Measurements from ENCODE around the gene LCORL. TPM values are rescaled to one million over a fixed set of nuclear protein-coding genes. Genes with fewer than 3 reads are reported as not detected.

Gene LCORL
- total RNA-seq, 1 experiment from 2014 or later, result 15.5 TPM

- no peak overlapping the region for H2AK5ac ChIP-seq (ENCODE audit: insufficient read length, low read length)
- no peak overlapping the region for H3K27ac ChIP-seq (ENCODE audit: insufficient read length, low read depth, low read length)
- no peak overlapping the region for H2AFZ ChIP-seq (ENCODE audit: low read length)
- whole genome bisulfite sequencing (ENCODE audit: extremely low coverage, insufficient read length, low lambda C conversion rate), result no CpG with 5 or more reads among the region's 7 CpGs
- H4K91ac ChIP-seq (ENCODE audit: insufficient read length, low read depth, low read length), result no peak overlapping the region
- no peak for DNase-seq
- Mint-ChIP-seq H3K4me1 (peaks cover 35 to 39% of the 10 kb centered on the region in 2 experiments), H3K27ac (peak overlapping the region; percentile 42 to 99 (median 99); a peak in 5 of 7 replicates), H3K4me3 (peak overlapping the region; percentile 98 to 100), H3K9me3 (peaks cover 0 to 6% of the 10 kb centered on the region in 2 experiments; a peak in 1 of 5 replicates), H3K27me3 (ENCODE audit: low read depth) (no peaks in the 10 kb centered on the region), H3K36me3 (ENCODE audit: insufficient read depth in 1 of 3, low read depth in 3 of 3) (peaks cover 20 to 61% (median 25%) of the 10 kb centered on the region in 3 experiments; a peak in 6 of 7 replicates)
- H4K5ac ChIP-seq (ENCODE audit: insufficient read length, low read depth, low read length), result no peak overlapping the region
- no peak overlapping the region for H3K56ac ChIP-seq (ENCODE audit: insufficient read length, low read depth, low read length)
- H3K79me2 ChIP-seq (ENCODE audit: insufficient read depth, low read length), result peaks cover 38% of the 10 kb centered on the region; the same call in 1 of the 2 replicates
- peaks cover 5% of the 10 kb centered on the region for H3K79me1 ChIP-seq (ENCODE audit: insufficient read depth, low read depth, low read length, poor library complexity, severe bottlenecking)
- H3K4ac ChIP-seq (ENCODE audit: low read depth, low read length), result no peak overlapping the region
- no peak overlapping the region for H2BK20ac ChIP-seq (ENCODE audit: low read depth, low read length, poor library complexity, severe bottlenecking)
- H3K14ac ChIP-seq (ENCODE audit: insufficient read depth, low read length), result no peak overlapping the region
- H3K23me2 ChIP-seq (ENCODE audit: insufficient read length, low read depth, low read length, poor library complexity, severe bottlenecking), result peaks cover 3% of the 10 kb centered on the region
- H3K27me3 ChIP-seq (ENCODE audit: insufficient read depth, low read length), result no peaks in the 10 kb centered on the region
- H3T11ph ChIP-seq (ENCODE audit: low read length), result no peak overlapping the region
- H3K9ac ChIP-seq (ENCODE audit: extremely low read depth, insufficient read length, low read length), result peak overlapping the region; percentile 99
- peak overlapping the region; percentile 98 for H3K4me2 ChIP-seq (ENCODE audit: insufficient read depth, insufficient read length, low read length)
- no peaks in the 10 kb centered on the region for H3K9me3 ChIP-seq (ENCODE audit: control insufficient read depth, low read depth, low read length)
- no peak overlapping the region for H2BK15ac ChIP-seq (ENCODE audit: low read depth, low read length)
- H4K20me1 ChIP-seq (ENCODE audit: control insufficient read depth, insufficient read depth, insufficient read length), result no peaks in the 10 kb centered on the region
- H2BK120ac ChIP-seq (ENCODE audit: low read depth, low read length, poor library complexity, severe bottlenecking), result no peak overlapping the region
- H2BK5ac ChIP-seq (ENCODE audit: insufficient read length, low read length), result no peak overlapping the region
- H3K4me1 ChIP-seq (ENCODE audit: insufficient read depth, low read length), result peaks cover 2% of the 10 kb centered on the region; the same call in 1 of the 2 replicates
- no peak overlapping the region for H4K8ac ChIP-seq (replicated peaks; ENCODE audit: insufficient read length, low read depth, low read length)
- no peak overlapping the region for H3K23ac ChIP-seq (ENCODE audit: insufficient read length, low read depth, low read length)
- TF ChIP-seq CTCF (conservative IDR thresholded peaks at IDR 0.05), result no peak
- H2BK12ac ChIP-seq (ENCODE audit: insufficient read length, low read depth, low read length), result no peak overlapping the region
- no peak overlapping the region for H3K18ac ChIP-seq (ENCODE audit: insufficient read length, low read depth, low read length)
Measured at GRCh38 chr4:17809667-17810066, 211.9 kb downstream of the LCORL start.

Measured in H9 (cell line).